Cardiac fibroblast (primary cell): ENCODE results near the gene IPP.

Source experiments
- DNase-seq, 2 donors: peaks; one replicate each; pipeline versions ENCODE4 v3.0.0 to v3.0.0-alpha.2; 2010; ENCODE audit warnings: low read depth in 2 of 2
- H3K4me3 ChIP-seq, 2 donors: replicated peaks in 1 of 2; 1 replicate in 1 of 2; 2 replicates in 1 of 2; pipeline ENCODE4 v1.5.1; 2011; ENCODE audit warnings: low read depth in 2 of 2, low read length in 2 of 2, mild to moderate bottlenecking in 2 of 2, moderate library complexity in 1 of 2
- CTCF ChIP-seq: IDR thresholded peaks from one replicate; pipeline ENCODE4 v1.5.1; 2011; ENCODE audit warnings: low read depth, mild to moderate bottlenecking, low read length, inconsistent platforms

Gene IPP

GRCh38 chr1:45674478-45674877 lies 76.0 kb downstream of the IPP start:
- DNase-seq: no peak
- no peak overlapping the region for H3K4me3 ChIP-seq
- TF ChIP-seq CTCF: no peak

GRCh38 chr1:45673956-45674355 lies 76.5 kb downstream of the IPP start:
- peak in 1 of 2 donors; percentile 37 for DNase-seq
- TF ChIP-seq CTCF: no peak
- no peak overlapping the region for H3K4me3 ChIP-seq

GRCh38 chr1:45669859-45670655 lies 80.4 kb downstream of the IPP start:
- H3K4me3 ChIP-seq: no peak overlapping the region
- DNase-seq: peak in 1 of 2 donors; percentile 58
- TF ChIP-seq CTCF: no peak

GRCh38 chr1:45669379-45669778 lies 81.1 kb downstream of the IPP start:
- no peak for TF ChIP-seq CTCF
- no peak overlapping the region for H3K4me3 ChIP-seq
- DNase-seq: peak in 1 of 2 donors; percentile 32

- no peak overlapping the region for H3K4me3 ChIP-seq
- DNase-seq: no peak
- no peak for TF ChIP-seq CTCF
Observed at GRCh38 chr1:45668526-45668925, 81.9 kb downstream of the IPP start.

- TF ChIP-seq CTCF: no peak
- no peak for DNase-seq
- H3K4me3 ChIP-seq: no peak overlapping the region
Observed at GRCh38 chr1:45667321-45668111, 82.9 kb downstream of the IPP start.
